Muscle of back (tissue), 11 donors: ENCODE measurements around the gene TACR1. TPM values are rescaled to one million over a fixed set of nuclear protein-coding genes. Genes with fewer than 3 reads are reported as not detected.
A peak's percentile ranks its signal among the peaks of the same experiment; 100 is the strongest.
"Not testable (repeated sequence)": the region's sequence is repeated elsewhere in the genome, so short reads cannot be mapped to it uniquely, and the experiment has no call there.

Experiments
- DNase-seq, 3 donors: peaks; one replicate each; pipeline versions ENCODE4 v3.0.0 to v3.0.0-alpha.2; 2013
- polyA plus RNA-seq, 10 donors: library from polyadenylated mRNA; unstranded; fragments of 120-200 nt; gene quantifications; one replicate each; pipeline ENCODE4 v1.2.1, GENCODE V29; 2013; ENCODE audit not compliant: insufficient read length in 10 of 10

TACR1 gene
- polyA plus RNA-seq, 10 donors: 0.13 to 0.94 (median 0.42) TPM

DNA sequence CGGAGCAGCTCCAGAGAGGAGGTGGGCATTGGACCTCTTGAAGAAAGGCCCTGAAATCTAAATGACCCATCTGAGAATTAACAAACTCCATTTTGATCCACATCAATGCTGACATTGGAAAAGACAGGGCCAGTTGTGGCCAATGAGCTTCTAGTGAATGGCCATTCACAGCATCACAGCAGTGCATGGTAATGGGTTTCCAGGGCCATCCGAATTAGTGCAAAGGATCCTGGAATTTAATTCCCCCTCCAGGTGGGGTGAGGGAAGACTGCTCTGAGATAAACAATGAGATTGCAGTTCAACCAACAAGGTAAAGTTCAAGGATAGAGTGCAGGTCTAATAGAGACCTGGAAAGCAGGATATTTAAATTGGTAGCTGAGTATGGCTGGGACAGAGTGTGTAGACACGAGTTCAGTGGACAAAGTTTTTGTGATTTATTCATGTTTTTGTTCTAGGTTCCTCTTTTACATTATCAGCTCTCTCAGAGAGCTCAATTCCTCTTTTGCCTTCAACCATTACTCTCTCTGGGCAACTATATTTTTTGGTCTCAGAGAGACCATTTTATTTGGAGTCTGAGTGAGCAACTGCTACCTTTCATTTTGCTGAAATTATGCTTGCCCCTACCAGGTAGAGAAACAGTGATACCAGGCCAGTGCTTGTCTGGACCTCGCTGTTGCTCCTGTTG is 5.0 kb downstream of the TACR1 start:
- DNase-seq: no peak

DNA sequence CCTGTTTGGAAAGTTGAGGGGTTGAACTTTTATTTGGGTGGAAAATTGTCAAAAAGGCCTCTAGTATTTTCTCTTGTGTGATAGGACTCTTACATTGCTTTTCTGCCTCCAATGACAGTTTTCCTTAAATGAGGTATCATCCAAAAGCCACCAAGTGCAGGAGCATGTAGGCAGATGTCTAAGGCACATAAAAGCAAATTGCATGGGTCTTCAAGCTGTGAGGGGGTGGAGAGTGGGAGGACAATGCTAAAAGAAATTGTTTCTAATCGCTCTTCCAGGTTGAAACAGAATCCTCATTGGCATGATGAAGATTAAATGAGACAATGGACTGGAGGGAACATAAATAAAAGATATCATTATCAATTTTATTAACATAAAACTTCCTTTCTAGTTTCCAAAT is 6.8 kb downstream of the TACR1 start:
- no peak for DNase-seq

GRCh38 chr2:75190271-75190990 is 8.9 kb downstream of the TACR1 start:
- no peak for DNase-seq

DNA sequence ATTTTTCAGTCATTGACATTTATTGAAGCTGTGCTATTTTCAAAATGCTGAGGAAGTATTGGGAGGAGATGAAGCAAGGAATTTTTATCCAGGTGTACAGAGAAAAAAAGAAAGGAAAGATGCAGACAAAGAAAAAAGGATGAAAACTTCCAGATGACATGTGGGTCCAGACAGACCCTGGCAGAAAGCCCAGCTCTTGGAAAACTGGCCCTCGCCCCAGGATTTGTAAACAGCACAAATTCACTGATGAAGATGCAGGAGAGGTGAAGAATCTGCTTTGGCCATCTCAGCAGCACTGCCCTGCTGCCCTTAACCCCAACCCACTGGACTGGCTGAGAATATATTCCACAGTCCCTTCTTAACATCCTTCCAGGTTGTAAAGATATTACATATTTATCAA is 12.5 kb downstream of the TACR1 start:
- peak in 2 of 3 donors; percentile 55 to 70 for DNase-seq

DNA sequence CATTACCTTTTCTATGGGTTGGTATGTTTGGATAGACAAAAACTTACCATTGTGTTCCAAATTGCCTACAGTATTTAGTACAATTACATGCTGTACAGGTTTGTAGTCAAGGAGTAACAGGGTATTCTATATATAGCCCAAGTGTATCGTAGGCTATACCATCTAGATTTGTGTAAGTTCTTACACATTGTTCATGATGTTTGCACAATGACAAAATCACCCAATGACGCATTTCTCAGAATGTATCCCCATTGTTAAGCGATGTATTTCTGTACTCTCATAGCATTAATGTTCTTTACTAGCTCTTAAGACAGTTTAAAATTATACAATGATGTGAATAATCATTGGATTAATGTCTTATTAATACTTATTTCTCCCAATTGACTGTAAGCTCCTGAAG is 16.7 kb downstream of the TACR1 start:
- no peak for DNase-seq

DNA sequence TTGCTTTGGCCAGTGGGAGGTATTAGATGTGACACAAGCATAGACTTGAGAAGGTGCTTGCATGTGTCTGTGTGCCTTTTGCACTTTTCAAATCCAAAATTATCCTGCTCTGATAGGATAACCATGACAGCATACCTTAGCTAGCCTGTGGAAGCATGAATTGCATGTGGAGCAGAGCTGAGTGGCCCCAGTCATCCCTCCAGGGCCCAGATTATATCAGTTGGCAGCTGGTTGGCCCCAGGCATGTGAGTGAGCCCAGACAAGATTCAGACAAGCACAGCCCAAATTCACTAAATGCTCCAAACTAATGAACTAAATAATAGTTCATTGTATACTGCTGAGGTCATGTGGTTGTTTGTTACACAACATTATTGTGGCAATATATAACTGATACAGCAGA is 18.8 kb downstream of the TACR1 start:
- DNase-seq: no peak

DNA sequence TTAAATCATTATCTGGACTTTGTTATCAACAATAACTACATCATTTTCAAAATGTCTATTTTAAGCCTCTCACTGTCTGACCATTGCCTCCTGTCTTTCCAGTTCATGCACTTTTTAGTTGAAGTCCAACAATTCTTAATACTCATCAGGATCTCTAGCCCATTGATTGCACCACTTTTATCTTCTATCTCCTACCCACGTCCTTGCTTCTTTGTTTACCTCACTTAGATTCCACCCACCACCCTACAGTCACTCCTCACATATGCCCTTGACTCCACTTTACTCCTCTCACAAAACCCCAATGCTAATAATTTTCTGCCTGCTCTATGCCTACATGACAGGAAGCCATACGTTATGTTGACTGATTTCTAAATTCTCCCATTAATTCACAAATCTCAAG is 21.9 kb downstream of the TACR1 start:
- DNase-seq: no peak

- DNase-seq: no peak
These were observed 23.9 kb downstream of the TACR1 start for GRCh38 chr2:75175456-75175855.

DNA sequence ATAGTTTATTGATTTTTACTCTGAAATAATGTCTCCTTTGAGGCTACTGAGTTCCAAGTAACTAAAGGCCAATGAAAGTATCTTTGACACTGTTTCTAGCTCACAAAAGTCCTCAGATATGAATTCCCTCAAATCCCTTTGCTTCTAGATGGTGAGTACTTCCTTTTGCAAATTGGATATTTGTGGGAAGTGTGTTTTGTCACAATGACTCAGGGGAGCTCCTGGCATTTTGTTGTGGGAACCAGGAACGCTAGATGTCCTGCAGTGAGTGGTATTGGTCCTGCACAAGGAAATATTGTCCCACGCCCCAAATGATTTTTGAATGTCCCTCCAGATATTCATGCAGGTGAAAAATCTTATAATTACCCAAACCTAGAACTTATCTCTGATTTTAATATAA is 24.3 kb downstream of the TACR1 start:
- DNase-seq: no peak

- no peak for DNase-seq
These were observed 24.8 kb downstream of the TACR1 start for GRCh38 chr2:75174519-75174918.

DNA sequence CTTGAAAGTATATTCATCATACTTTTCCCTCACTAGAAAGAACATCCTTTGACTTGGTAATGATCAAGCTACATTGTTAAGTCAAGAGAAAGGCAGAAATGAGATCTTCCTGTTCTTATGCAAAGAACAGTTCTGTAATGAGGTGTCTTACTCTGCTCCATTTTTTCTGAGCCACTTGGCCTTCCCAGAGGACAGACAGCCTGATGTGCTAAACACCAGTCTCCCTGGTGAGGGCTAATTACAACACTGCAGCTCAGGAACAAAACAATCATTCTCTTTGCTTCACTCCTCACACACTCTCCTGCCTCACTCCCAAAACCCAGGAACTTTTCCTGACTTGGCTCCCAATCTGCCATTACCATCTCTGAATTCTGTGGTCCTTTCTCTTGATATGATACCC is 25.6 kb downstream of the TACR1 start:
- no peak for DNase-seq

GRCh38 chr2:75171423-75171822 is 27.9 kb downstream of the TACR1 start:
- DNase-seq: not testable (repeated sequence)

GRCh38 chr2:75170889-75171288 is 28.4 kb downstream of the TACR1 start:
- DNase-seq: no peak

- no peak for DNase-seq
These were observed 31.1 kb downstream of the TACR1 start for GRCh38 chr2:75168186-75168585.

DNA sequence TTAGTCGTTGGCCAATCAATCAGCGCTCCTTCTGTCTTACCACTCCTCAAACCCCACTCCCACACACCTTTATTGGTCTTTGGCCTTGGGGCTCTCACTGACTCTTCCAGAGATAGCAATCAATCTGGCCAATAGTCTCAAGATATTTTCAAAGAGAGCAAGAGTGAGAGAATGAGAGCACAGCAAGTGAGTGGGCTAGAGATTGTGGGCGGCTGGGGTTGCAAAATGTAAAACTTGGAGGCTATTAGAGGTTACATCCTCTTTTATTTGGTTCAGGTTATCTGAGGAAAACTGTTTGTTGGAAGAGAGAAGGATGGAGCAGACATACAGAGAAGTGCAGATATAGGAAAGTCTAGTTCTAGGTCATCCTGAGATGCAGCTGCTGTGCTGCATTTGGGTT is 32.8 kb downstream of the TACR1 start:
- no peak for DNase-seq

DNA sequence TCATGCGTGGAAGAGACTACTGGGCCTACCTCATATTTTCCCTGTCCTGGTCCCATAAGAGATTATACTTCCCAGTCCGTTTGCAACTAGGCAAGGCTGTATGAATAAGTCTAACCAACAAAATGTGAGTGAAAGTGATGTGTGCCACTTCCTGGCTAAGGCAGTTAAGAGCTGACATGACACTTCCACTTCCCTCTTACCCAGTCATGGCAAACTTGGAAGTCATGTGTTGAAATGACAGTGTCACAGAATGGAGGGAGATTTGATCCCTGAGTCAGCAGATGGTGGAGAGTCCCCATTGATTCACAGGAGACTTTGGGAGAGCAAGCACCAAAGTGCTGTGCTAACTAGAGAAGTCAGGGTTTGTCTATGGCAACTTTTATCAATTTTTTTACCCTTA is 36.4 kb downstream of the TACR1 start:
- DNase-seq: no peak

GRCh38 chr2:75162259-75162658 is 37.1 kb downstream of the TACR1 start:
- no peak for DNase-seq

DNA sequence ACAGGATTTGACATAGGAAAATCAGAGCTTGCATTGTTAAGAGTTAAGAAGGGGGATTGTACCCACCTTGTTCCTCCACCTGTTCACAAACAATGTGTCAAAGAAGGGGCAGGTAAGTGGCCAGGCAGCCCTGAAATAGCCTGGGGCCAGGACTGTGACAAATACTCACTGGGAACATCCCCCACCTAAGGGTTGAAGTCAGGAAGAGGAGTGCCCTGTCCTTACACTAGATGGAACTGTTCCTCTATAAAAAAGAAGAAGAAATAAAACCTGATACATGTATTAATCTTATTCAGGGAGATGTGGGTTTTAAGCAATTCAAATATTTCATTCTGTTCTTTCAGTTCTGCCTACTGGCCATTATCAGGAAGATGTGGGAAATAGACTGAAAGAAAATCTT is 41.9 kb downstream of the TACR1 start:
- no peak for DNase-seq

DNA sequence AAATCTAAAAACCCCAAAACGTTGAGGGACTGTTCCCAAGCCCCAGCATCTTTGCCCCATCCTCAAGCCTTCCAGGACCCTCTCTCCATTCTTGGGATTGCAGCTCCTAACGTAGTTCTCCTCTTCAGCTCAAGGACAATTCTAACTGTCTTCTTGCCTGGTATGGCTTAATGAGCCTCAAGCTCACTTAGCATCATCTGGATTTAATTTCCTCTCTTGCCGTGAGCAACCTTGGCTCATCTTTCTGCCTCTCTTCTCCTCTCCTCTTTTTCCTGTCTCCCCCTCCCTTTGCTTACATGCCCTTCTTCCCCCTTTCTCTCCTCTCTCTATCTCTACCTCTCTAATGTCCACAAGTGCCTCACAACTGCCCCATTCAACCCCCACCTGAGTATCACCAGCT is 44.2 kb downstream of the TACR1 start:
- no peak for DNase-seq

DNA sequence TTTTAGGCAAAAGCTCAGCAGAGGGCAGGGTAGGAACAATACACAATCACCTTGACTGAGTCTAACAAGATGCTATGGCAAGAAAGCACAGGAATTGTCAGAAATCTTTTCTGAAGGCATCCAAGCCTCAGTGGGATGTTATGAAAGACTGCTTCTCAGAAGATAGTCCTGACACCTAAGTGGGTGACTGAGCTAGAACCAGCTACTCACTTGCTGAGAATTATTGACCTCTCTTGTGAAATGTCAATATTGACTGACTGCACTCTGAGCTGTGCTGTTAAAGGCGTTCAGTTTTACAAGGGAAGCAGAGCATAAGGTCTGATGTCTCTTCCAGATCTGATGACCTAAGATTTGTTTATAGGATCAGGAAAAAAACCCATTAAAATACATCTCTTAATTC is 46.1 kb downstream of the TACR1 start:
- no peak for DNase-seq

DNA sequence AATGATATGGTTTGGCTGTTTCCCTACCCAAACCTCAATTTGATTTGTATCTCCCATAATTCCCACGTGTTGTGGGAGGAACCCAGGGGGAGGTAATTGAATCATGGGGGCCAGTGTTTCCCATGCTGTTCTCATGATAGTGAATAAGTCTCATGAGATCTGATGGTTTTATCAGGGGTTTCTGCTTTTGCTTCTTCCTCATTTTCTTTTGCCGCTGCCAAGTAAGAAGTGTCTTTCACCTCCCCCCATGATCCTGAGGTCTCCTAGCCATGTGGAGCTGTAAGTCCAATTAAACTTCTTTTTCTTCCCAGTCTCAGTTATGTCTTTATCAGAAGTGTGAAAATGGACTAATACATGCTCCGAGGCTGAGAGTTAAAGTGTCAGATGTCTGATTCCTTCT is 47.1 kb downstream of the TACR1 start:
- DNase-seq: not testable (repeated sequence)

DNA sequence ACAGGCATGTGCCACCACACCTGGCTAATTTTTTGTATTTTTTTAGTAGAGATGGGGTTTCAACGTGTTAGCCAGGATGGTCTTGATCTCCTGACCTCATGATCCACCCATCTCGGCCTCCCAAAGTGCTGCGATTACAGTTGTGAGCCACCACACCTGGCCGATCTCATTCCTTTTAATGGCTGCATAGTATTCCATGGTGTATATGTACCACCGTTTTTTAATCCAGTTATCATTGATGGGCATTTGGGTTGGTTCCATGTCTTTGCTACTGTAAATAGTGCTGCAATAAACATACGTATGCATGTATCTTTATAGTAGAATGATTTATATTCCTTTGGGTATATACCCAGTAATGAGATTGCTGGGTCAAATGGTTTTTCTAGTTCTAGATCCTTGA is 51.4 kb downstream of the TACR1 start:
- not testable (repeated sequence) for DNase-seq

- DNase-seq: no peak
These were observed 52.6 kb downstream of the TACR1 start for GRCh38 chr2:75146606-75147332.
